HG03280 (cell line): ENCODE data around the gene DKC1.

ENCODE experiments used
- ATAC-seq: cut with Tn5 transposase; IDR thresholded peaks from one replicate; pipeline ENCODE4 v1.9.1; 2021; ENCODE audit warnings: mild to moderate bottlenecking, moderate library complexity; ENCODE audit not compliant: unreplicated experiment

DKC1 gene

DNA sequence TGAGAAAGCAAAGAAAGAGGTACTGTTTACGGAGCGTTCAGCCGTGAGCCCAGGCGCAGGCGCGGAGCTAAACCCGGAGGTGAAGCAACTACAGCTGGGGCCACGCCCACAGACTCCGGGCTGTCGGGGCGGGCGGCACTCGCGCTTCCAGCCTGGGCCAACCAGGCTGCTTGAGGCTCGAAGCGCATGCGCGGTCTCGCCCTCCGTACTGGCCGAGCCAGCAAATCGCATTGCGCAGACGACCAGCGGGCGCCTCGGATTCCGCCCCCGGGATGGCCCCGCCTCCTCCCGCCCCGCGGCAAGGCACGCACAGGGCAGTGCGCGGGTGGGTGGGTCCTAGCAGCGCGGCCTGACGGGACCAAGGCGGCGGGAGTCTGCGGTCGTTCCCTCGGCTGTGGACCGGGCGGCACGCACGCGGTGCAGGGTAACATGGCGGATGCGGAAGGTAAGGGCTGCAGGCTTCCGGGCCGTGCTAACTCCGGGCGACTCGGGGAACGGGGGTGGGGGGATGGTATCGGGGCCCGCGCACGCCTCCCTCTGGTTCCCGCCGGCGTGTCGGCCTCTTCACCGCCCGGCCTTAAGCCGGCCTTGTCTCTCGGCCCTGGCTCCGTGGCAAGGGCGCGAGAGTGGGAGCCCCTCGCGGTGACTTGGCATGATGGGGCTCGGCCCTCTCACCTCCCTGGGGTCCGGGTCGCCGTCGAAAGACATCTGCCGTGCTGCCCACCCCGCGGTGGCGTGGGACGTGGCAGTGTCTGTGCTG is at the start of gene DKC1:
Gene DKC1, plus strand, starts transcription at position 328 of the 760 bp plus-strand sequence. Its CDS starts 102 bp downstream, at position 430.
- peak; percentile 87 for ATAC-seq

DNA sequence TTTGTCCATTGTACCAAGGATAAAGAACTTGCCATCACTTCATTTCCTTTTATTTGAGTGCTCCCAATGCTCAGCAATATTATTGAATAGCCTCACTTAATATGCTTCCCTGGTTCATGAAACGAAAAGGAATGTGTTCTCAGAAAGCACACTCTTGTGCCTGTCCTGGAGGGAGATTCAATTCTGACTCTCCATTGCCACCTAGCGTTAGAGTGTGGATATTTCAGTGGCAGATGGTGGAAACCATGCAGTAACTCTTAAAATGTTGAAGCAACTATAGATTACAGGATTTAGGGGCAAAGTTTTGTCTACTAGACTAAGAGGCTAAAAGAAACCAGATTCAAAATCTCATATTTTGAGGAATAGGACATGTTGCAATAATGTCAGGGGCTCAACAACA is 47.7 kb upstream of the DKC1 start:
- no peak for ATAC-seq

DNA sequence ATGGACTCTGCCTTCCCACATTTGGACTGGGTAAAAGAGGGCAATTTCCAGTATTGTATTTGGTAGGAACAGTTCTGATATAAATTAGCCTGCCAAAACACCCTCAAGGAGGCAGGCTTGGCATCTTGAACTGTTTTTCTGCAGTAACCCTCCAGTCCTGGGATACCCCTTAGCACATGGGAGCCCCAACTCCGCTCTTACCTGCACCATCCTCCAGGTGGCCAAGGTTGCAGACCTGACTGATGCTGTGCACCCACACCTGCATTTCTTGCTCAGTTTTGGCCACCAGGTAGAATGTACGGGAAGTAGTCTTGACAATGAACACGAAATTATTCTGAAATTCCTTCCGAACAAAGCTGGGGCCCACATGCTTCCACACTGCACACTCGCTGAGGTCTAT is 46.8 kb upstream of the DKC1 start:
- no peak for ATAC-seq

DNA sequence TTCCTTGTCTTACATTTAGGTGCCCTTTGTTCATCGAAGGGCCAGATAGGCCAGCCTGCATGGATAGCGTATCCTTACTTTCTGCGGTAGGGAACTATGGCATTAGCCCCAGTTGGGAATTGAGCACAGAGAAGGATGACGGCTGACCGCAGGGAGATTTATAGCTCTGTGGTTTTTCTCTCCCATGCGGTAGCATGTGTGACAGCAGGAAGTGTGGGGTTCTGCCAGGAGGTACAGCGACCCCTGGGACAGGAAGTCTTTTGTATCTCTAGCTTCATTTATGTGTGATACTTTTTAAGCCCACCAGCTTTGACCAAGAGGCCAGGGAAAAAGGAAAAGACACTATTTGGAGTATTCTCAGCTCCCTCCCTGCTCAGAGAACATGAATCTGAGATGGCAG is 44.8 kb upstream of the DKC1 start:
- ATAC-seq, result no peak

DNA sequence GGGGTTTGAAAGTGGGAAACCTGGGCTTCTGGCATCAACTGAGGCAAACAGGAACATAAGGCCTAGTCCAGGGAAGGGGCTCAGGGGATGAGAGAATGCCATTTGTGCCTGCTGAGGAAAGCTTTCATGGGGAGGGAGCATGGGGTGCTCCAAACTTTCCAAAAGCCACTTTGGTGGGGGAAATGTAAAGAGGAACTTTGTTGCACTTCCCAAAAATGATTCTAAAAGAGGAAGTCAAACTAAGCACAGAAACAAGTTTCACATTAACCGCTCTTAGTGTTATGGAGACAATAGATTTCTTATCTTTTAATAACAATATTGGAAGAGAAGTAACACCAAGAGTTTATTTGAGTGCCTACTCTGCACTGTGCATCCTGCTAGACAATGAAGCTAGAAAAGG is 44.0 kb upstream of the DKC1 start:
- no peak for ATAC-seq

DNA sequence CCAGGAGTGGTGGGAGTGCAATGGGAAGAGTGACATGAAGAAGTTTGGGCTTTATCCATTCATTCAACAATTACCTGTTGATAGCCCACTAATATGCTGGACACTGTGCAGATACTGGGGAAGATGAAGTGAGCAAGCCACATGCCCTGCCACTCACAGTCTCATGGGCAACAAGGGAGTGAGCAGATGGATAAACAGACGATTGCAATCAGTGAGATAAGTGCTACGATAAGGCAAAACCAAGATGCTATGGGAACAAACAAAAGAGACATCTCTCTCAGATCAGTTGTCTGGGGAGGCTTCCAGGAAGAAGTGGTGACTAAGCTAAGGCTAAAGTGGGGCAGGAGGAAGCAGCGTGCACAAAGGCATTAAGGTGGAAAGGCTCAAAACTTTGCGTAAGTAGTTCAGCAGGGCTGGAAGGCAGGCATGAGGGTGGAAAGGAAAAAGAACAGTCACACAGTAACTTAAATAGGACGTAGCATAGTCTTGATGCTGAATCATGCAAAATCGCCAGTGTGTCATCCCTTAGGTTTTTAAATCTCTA is 43.5 kb upstream of the DKC1 start:
- no peak for ATAC-seq

DNA sequence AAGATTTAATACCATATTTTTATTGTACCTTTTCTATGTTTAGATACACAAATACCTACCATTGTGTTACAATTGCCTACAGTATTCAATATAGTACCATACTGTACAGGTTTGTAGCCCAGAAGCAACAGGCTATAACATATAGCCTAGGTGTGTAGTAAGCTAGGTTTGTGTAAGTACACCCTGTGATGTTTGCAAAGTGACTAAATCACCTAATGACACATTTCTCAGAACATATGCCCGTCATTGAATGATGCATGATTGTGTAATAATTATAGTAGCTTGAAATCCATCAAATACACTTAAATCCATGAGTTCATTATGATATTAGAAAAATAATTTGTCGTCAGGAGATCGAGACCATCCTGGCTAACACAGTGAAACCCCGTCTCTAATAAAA is 42.6 kb upstream of the DKC1 start:
- ATAC-seq, result no peak

DNA sequence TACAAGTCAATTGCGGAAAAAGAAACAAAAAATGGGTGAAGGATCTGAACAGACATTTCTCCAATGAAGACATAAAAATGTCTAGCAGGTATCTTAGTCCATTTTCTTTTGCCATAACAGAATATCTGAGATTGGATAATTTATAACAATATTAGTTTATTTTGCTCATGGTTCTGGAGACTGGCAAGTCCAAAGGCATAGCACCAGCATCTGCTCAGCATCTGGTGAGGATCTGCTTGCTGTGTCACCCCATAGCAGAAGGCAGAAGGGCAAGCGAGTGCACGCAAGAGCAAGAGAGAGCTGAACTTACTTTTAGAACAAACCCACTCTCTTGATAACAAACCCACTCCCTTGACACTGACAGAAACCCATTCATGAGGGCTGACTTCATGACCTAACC is 41.5 kb upstream of the DKC1 start:
- no peak for ATAC-seq

DNA sequence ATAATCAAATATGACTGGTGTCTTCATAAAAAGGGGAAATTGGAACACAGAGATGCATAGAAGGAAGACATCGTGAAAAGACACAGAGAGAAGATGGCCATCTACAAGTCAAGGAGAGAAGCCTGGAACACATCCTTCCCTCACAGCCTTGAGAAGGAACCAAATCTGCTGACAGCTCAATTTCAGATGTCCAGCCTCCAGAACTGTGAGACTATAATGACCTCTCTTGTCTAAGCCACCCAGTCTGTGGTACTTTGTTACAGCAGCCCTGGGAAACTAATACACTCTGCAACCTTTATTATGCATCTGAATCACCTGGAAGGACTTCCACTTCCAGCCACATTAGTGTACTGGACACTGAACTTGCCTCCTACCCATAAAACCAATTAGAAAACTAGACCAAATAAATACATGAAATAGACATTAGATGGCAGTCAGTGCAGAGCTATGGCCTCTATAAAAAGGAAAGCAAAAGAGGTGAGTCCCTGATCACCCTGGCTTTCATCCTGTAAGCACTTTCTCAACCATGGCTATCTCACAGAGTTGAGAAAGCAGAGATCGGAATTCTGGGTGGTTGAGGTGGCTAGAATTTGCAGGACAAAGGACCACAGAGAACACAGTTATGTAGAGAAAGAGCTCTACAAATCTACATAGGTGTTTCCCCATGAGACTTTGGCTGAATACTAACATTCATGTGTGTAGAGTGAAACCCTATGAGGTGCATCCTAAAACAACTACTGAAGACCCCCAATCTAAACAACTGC is 37.5 kb upstream of the DKC1 start:
- peak; percentile 63 for ATAC-seq

DNA sequence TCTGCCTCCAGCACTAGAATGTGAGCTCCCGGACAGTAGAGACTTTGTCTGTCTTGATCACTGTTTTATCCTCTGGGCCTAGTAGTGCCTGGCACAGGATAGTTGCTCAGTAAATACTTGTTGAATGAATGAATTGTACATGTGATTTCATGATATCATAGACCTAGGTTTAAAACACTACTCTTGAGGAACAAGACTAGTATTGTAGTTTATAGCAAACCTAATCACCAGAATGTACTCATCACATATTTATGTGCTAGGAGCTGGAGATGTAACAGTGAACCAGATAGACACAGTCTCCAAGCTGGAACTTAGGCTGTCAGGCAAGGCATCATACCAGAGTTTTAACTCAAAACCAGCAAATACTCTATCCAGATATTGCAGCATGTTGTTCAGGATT is 35.2 kb upstream of the DKC1 start:
- no peak for ATAC-seq

DNA sequence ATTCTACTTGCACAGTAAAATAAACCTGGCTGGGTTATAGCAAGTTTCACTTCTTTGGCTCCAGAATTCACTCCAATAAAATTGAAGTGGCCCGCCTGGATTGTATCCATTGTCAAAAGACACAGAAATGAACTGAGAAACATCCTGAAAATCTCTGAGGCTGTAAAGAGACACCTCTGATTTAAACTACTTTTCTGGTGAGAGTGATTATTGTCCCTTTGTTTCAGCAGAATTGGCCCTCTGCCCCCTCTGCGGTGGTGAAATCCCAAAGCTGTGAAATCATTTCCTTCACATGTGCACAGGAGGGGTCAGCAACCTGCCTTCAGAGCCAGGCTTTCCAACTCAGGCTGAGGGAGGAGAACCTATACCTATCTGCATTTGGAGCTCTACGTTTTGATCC is 34.8 kb upstream of the DKC1 start:
- no peak for ATAC-seq

DNA sequence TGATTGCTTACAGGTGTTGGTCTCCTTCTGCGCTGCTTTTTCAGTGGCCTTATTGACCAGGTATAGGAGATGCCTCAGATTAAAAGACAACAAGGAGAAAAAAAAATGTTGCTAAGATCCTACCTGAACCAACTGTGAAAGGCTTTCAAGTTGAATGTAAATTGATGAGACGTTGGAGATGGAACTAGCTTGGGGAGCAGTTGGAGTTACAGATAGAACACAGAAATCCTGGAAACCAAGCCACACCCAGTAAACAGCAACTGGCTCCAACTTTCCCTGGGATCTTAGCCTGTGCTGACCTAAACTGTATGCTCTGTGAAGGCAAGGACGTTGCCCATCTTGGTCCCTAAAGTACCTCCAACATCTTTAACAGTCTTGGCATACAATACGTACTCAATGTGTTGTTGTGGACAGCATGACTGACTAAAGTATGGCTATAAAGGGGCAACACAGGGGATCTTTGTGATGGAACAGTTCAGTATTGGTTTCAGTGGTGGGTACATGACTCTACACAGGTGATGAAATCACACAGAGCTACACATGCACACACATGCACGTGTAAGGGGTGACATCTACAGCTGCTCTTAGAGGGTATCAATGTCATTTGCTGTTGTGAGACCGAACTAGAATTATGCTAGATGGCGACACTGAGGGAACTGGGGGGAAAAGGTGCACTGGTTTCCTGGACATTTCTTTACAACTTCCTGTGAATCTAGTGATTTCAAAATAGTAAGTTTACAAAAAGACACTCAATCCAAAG is 34.1 kb upstream of the DKC1 start:
- ATAC-seq, result no peak

DNA sequence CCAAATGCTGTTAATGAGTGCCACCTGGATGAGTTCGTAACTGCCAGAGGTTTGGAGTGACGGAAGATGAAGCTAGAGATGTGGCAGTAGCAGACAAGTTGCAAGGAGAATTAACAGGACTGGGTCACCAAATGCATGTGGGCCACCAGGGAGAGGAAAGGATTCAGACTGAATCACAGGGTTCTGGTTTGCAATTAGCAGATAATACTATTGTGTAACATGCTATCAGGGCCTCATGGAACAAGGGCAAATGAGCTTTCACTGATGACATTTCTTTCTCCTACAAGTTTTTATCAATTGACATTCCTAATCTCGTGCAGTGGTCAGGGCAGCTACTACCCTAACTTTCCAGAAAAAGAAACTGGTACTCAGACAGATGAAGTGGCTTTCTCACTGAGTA is 33.2 kb upstream of the DKC1 start:
- ATAC-seq, result no peak

DNA sequence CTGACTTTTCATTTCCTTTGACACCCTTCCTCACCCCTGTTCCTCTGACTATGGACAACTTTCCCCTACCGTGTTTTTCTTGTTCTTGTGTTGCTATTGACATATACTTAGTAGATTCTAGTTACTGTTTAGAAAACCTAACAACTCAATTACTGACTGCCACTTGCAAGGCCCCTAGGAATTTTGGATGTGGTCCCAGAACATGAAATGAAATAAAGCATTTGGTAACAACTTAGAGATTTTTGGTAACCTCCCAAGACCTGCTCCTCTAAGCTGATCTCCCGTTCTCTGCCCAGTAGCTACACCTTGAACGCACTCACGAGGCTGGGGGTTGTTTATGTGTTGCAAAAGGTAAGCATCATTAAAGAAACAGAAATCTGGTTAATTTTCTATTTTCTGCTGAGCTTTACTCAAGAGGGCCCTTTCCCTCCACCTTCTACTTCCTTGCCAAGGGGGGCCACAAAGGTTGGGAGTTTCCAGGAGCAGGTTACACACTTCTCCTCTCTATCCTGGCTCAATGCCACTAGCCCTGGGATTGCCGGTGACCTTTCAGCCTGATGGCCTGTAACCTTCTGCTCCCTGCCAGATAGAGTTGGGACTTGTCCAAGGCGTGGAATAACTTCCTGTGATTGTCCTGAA is 32.3 kb upstream of the DKC1 start:
- no peak for ATAC-seq

DNA sequence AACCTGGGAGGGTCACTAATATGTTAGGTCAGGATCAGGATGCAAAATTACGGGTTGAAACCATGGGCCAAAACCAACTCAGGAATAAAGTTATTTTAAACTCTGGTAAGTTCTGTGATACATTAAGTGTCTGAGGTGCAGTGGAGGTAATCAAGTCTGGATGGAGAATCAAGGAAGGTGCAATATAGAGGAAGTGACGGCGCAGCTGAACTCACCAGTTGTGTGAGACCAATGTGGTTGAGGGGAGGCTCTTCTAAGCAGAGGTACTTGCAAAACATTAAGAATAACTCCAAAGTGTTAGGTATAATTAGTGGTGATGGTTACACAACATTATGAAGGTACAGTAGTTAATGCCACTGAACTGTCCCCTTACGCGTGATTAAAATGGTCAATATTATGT is 31.5 kb upstream of the DKC1 start:
- ATAC-seq, result no peak

DNA sequence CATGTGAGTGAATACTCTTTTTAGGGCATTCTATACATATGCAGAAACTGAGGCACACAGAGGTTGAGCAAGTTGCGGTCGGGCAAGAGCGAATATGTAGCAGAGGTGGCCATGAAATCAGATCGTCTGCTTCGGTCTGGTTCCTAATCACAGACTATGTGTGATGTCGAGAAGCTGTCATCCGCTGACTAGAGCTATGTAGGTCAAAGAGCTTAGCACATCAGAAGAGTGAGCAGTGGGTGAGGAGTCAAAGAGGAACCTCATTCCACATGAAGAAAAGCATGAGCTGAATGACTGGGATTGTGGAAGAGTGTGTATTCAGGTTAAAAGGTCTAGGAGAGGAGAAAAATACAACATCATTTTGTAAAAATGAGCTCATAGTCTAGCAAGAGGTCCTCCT is 30.8 kb upstream of the DKC1 start:
- no peak for ATAC-seq

DNA sequence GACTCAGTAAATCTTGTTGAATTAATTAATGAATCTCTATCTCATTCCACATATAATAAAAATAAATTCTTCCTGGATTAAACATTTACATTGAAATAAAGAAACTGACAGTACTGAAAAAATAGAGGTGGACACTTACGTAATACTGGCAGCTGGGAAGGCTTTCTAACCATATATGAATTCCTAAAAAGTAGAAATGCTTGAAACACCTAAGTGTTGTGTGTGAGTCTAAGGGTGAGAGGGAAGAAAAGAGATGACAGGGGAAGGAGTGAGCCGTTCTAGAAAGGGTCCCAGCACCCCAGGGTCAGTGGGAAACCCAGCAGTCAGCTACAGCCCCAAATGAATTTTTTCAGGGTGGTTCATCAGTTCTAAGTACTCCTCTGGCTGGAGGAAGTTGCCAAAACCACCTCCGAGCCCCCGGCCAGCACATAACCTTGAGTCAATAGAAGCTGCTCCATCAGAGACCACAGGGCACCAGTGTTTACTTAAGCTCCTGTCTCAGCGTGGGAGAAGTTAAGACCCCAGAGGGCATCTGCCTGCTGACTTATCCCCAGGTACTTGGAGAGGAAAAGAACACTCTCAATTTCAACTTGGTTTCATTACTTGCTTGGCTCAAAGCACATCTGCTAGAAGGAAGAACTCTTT is 30.1 kb upstream of the DKC1 start:
- no peak for ATAC-seq

DNA sequence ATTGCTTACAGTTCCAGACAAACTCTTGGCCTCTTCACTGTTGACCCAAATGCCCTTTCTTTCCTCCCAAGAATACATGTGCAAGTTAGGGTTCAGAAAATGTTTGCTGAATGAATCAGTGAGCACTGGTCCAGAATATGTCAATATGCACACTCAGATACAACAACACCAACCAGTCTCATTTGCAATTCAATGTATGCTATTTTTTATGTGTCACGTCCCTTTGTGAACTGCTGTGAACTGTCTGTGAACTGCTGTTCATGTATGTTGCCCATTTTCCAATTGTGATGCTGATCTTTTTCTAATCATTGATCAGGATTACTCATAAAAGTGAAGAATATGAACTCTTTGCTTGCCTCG is 29.6 kb upstream of the DKC1 start:
- ATAC-seq, result no peak

DNA sequence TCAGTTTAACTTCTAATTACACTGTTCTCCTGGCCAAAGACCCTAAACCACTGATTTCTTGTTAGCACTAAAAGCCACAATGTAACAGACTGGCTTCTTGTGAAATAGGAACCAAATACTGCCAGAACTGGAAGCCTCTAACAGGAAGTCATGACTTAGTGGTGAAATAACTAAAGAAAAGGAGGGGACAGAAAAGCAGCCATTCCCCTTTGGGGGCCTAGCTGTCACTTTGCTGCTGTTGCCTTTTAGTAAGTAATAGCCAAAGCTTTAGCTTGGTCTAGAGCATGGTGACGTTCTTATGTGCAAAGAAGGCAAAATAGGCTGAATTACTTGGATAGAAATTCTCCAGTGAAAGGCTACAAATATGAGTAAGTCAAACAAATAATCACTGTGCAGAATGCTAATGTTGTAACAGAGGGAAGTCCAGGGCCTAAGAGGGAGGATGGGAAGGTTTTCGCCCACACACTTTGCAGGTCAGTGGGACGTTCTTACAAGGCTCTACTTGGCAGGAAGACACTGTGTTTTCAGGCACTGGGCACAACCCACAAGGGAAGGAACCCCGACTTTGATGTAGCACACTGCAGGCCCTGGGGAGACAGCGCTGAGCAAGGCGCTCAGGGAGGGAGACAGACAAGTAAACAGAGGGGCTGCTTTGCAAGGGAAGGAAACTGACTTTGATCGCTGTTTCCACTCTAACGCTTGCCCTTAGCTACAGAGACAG is 28.4 kb upstream of the DKC1 start:
- no peak for ATAC-seq
